Endothelial cell of umbilical vein (primary cell): ENCODE measurements around the gene DTL. TPM values are rescaled to one million over a fixed set of nuclear protein-coding genes. Genes with fewer than 3 reads are reported as not detected.

Experiments
- BruUV-seq: library from RNA; stranded (reverse); fragments of 400-500 nt; replicated peaks from 2 replicates; lab custom pipeline; 2021; lab: Mats Ljungman, UMichigan
- CTCF ChIA-PET: fragments of 300-600, 350-600 bp; sonication (Branson Sonifier 250); formaldehyde crosslinking; loops from one replicate; lab custom pipeline; 2021; ENCODE audit warnings: antibody characterized with exemption, inconsistent platforms; lab: Charles Lee
- POLR2A ChIA-PET: fragments of 300-600, 350-600 bp; sonication (Branson Sonifier 250); formaldehyde crosslinking; loops from one replicate; lab custom pipeline; 2021; ENCODE audit warnings: antibody characterized with exemption, inconsistent platforms; lab: Charles Lee
- DNase-seq: peaks from one replicate; pipeline ENCODE4 v3.0.0-alpha.2; 2011; ENCODE audit warnings: low read depth, low spot score
- FAIRE-seq: peaks from 2 replicates; lab custom pipeline; 2011; peaks lifted over from hg19 to GRCh38; lab: Jason Lieb, UNC
- H2AFZ ChIP-seq: 2 replicates; pipeline ENCODE4 v1.6.0; 2012; ENCODE audit warnings: low read depth, low read length, control low read depth, inconsistent platforms
- H3K27ac ChIP-seq: 2 replicates; pipeline ENCODE4 v1.5.1; 2011; ENCODE audit warnings: low read depth, mild to moderate bottlenecking, control low read depth, low read length, moderate library complexity; ENCODE audit not compliant: insufficient read depth
- H3K27me3 ChIP-seq, 2 experiments: 2 replicates each; pipeline versions ENCODE4 v1.6.0 to v1.6.1; 2011; ENCODE audit warnings: low read length in 2 of 2, mixed read lengths in 1 of 2; ENCODE audit not compliant: control insufficient read depth in 2 of 2, insufficient read depth in 2 of 2
- H3K36me3 ChIP-seq, 2 experiments: 2 replicates in 1 of 2; 3 replicates in 1 of 2; pipeline ENCODE4 v1.5.1; 2011; ENCODE audit warnings: low read length in 2 of 2, mild to moderate bottlenecking in 1 of 2, moderate library complexity in 1 of 2; ENCODE audit not compliant: control insufficient read depth in 2 of 2, insufficient read depth in 2 of 2; ENCODE audit errors: extremely low read depth in 1 of 2
- H3K4me1 ChIP-seq: 3 replicates; pipeline ENCODE4 v1.5.1; 2011; ENCODE audit warnings: mild to moderate bottlenecking, low read length; ENCODE audit not compliant: control insufficient read depth, insufficient read depth; ENCODE audit errors: extremely low read depth
- H3K4me2 ChIP-seq: 2 replicates; pipeline ENCODE4 v1.6.1; 2011; ENCODE audit warnings: low read length, control low read depth, mixed read lengths; ENCODE audit not compliant: insufficient read depth
- H3K4me3 ChIP-seq, 3 experiments: fragments of 200-600 bp in 1 of 3; sonication (generic), shearing (Covaris generic) in 1 of 3; replicated peaks in 1 of 3; 2 replicates each; pipeline ENCODE4 v1.5.1; 2011 to 2016; ENCODE audit warnings: control low read depth in 3 of 3, low read length in 3 of 3, mild to moderate bottlenecking in 2 of 3, inconsistent platforms in 1 of 3, low read depth in 1 of 3, moderate library complexity in 1 of 3; ENCODE audit not compliant: insufficient read depth in 1 of 3
- H3K79me2 ChIP-seq: 2 replicates; pipeline ENCODE4 v1.6.0; 2012; ENCODE audit warnings: low read length, inconsistent platforms; ENCODE audit not compliant: control insufficient read depth, insufficient read depth
- H3K9ac ChIP-seq: replicated peaks from 2 replicates; pipeline ENCODE3; 2011; ENCODE audit warnings: low read length, control low read depth; ENCODE audit not compliant: insufficient read depth; ENCODE audit errors: extremely low read depth
- H3K9me1 ChIP-seq: replicated peaks from 3 replicates; pipeline ENCODE4 v1.6.0; 2011; ENCODE audit warnings: mild to moderate bottlenecking, low read length; ENCODE audit not compliant: control insufficient read depth, insufficient read depth; ENCODE audit errors: extremely low read depth
- H3K9me3 ChIP-seq: replicated peaks from 2 replicates; pipeline ENCODE4 v1.5.1; 2012; ENCODE audit warnings: low read length, inconsistent platforms; ENCODE audit not compliant: control insufficient read depth, insufficient read depth
- H4K20me1 ChIP-seq: replicated peaks from 2 replicates; pipeline ENCODE3; 2011; ENCODE audit warnings: mild to moderate bottlenecking, low read length; ENCODE audit not compliant: control insufficient read depth, insufficient read depth; ENCODE audit errors: extremely low read depth
- CTCF ChIP-seq, 2 donors: IDR thresholded peaks; 1 replicate in 1 of 2; 2 replicates in 1 of 2; pipeline ENCODE4 v1.5.1; 2011; ENCODE audit warnings: low read length in 2 of 2, mild to moderate bottlenecking in 2 of 2, moderate library complexity in 2 of 2, control low read depth in 1 of 2, inconsistent platforms in 1 of 2, low read depth in 1 of 2; ENCODE audit not compliant: insufficient read depth in 1 of 2; ENCODE audit errors: extremely low read depth in 1 of 2
- EZH2 ChIP-seq: IDR thresholded peaks from 2 replicates; pipeline ENCODE4 v1.6.1; 2012; ENCODE audit warnings: borderline replicate concordance, low read depth, mild to moderate bottlenecking, moderate library complexity, low read length, inconsistent platforms; ENCODE audit not compliant: severe bottlenecking
- FOS ChIP-seq: IDR thresholded peaks from 2 replicates; pipeline ENCODE4 v1.6.1; 2011; ENCODE audit warnings: mild to moderate bottlenecking, low read length, moderate library complexity, borderline replicate concordance; ENCODE audit not compliant: insufficient read depth
- GATA2 ChIP-seq: IDR thresholded peaks from 2 replicates; pipeline ENCODE4 v1.7.0; 2011; ENCODE audit warnings: low read depth, mild to moderate bottlenecking, moderate library complexity, mixed read lengths, low read length; ENCODE audit not compliant: insufficient read length, insufficient read depth
- JUN ChIP-seq: IDR thresholded peaks from 2 replicates; pipeline ENCODE4 v1.6.1; 2011; ENCODE audit warnings: borderline replicate concordance, low read depth; ENCODE audit not compliant: insufficient read length, insufficient read depth
- MYC ChIP-seq: IDR thresholded peaks from one replicate; pipeline ENCODE4 v1.6.1; 2011; ENCODE audit warnings: mild to moderate bottlenecking, low read depth, low read length
- POLR2A ChIP-seq: IDR thresholded peaks from 2 replicates; pipeline ENCODE4 v1.6.1; 2012; ENCODE audit warnings: low read depth, mild to moderate bottlenecking, control low read depth, low read length
- POLR2AphosphoS5 ChIP-seq: IDR thresholded peaks from 2 replicates; pipeline ENCODE4 v1.6.1; 2012; ENCODE audit warnings: low read depth, mild to moderate bottlenecking, control low read depth, low read length, moderate library complexity; ENCODE audit not compliant: insufficient read depth
- dilution Hi-C: fragments of 300-500 bp; cut with MboI; formaldehyde crosslinking; loops from one replicate; pipeline ENCODE4 v1.15.0; 2019; ENCODE audit warnings: low sequenced_read_pairs; ENCODE audit not compliant: extremely low pct_ligation_motif_present
- intact Hi-C: fragments of 100-400 bp; cut with micrococcal nuclease; formaldehyde crosslinking; loops from one replicate; pipeline ENCODE4 v1.10.0; 2022
- polyA plus RNA-seq, 4 experiments: library from polyadenylated mRNA; depleted of rRNA in 3 of 4; stranded (reverse) in 3 of 4; unstranded in 1 of 4; fragments of >200 nt; gene quantifications; 2 replicates each; pipeline versions ENCODE4 v1.2.1 to v1.2.3, GENCODE V29; 2011 to 2012; ENCODE audit warnings: missing spikeins in 1 of 4
- total RNA-seq: library from RNA; stranded (reverse); gene quantifications from 2 replicates; pipeline ENCODE4 v1.2.3, GENCODE V29; 2021
- TF ChIP-seq, protein P1 (sequence below): IDR thresholded peaks from 2 replicates; pipeline ENCODE4 v1.6.1; 2011; ENCODE audit not compliant: insufficient read depth, insufficient read length

Gene DTL
- total and polyA plus RNA-seq, 2 donors (not counting 3 experiments of a cell fraction or from before 2014, with no cell fraction given), result 11.2 to 26.5 TPM

GRCh38 chr1:212034516-212035122 lies 929 bp upstream of the DTL start:
- ChIA-PET CTCF (interaction anchor here (0.7 to 4.7 kb wide), 54 partner anchors 9 to 601 kb away, joined by 3 to 148 read pairs (median 5); partner anchors contain the start of genes NEK2 and PPP2R5A), POLR2A (interaction anchor here (1.2 to 1.5 kb wide), 4 partner anchors 36 to 574 kb away, joined by 3 to 4 read pairs (median 3); partner anchors contain the start of gene ATF3)
- Histone ChIP-seq H3K27ac (peak overlapping the region; percentile 9), H3K4me1 (peaks cover 33% of the 10 kb centered on the region), H3K27me3 (no peaks in the 10 kb centered on the region), H3K36me3 (no peaks in the 10 kb centered on the region), H2AFZ (peak overlapping the region; percentile 30), H3K4me2 (peak overlapping the region; percentile 85), H3K9ac (peak overlapping the region; percentile 89), H3K9me3 (no peaks in the 10 kb centered on the region), H3K79me2 (peaks cover 73% of the 10 kb centered on the region), H4K20me1 (no peaks in the 10 kb centered on the region), H3K4me3 (peak overlapping the region; percentile 52 to 89 (median 70)), H3K9me1 (no peaks in the 10 kb centered on the region)
- FAIRE-seq (no peak), DNase-seq (no peak)
- TF ChIP-seq POLR2AphosphoS5, result no peak
- TF ChIP-seq FOS, result no peak
- TF ChIP-seq POLR2A, result peak; percentile 4
- no peak for TF ChIP-seq EZH2
- dilution Hi-C loops (no loop called here), intact Hi-C loops (loop anchor here (1.0 to 2.0 kb wide), 14 partner anchors 22 to 574 kb away; partner anchors contain the start of genes ATF3, LPGAT1, NENF and PPP2R5A)
- TSS peak; percentile 56 for BruUV-seq

DNA sequence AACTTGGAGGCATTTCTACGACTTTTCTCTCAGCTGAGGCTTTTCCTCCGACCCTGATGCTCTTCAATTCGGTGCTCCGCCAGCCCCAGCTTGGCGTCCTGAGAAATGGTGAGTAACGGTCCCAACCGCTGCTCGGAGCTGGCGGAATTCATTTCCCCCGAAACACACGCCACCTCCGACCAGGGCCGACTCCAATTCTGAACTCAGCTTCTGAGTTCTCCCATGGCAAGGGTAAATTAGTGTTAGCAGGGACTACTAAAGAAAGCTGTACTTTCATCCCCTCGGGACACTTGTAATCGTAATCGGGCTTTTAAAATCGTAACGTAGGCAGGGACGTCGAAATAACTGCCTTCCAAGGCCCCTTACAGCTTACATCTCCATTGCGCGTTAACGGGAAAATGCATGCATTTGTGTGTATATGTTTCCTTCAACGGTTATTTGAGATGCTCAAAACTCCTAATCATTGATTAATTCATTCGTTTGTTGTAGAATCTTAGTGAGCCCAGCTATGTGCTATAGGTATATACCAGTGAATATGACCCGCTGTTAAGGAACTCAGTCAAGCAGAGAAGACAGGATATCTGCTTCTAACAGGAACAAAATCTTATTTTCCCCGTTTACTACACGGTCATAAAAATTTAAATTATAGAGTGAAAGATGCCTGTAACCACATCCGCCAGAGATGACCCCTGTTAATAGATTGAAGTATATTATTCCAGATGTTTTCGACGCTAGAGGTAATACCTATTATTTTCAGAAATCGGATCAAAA lies 472 bp downstream of the DTL start:
- Histone ChIP-seq H3K79me2 (peaks cover 74% of the 10 kb centered on the region), H2AFZ (peak overlapping the region; percentile 42), H3K9me1 (no peaks in the 10 kb centered on the region), H3K9ac (peak overlapping the region; percentile 89), H3K27ac (peak overlapping the region; percentile 65), H3K4me3 (peak overlapping the region; percentile 62 to 94 (median 78)), H3K9me3 (no peaks in the 10 kb centered on the region), H3K36me3 (no peaks in the 10 kb centered on the region), H3K4me2 (peak overlapping the region; percentile 97), H3K27me3 (no peaks in the 10 kb centered on the region), H4K20me1 (no peaks in the 10 kb centered on the region), H3K4me1 (peaks cover 37% of the 10 kb centered on the region)
- TF ChIP-seq EZH2, result no peak
- TF ChIP-seq POLR2A, result no peak
- no peak for TF ChIP-seq GATA2
- TF ChIP-seq CTCF (IDR thresholded peaks at IDR 0.05; ENCODE audit: extremely low read depth in 1 of 2, insufficient read depth in 1 of 2, low read depth in 1 of 2, low read length in 2 of 2), result no peak
- no peak for TF ChIP-seq MYC
- TF ChIP-seq JUN, result no peak
- no peak for TF ChIP-seq POLR2AphosphoS5
- TF ChIP-seq FOS, result no peak
- TF ChIP-seq, protein P1, sequence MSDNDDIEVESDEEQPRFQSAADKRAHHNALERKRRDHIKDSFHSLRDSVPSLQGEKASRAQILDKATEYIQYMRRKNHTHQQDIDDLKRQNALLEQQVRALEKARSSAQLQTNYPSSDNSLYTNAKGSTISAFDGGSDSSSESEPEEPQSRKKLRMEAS, result no peak
- CTCF ChIA-PET, result interaction anchor here (0.8 to 4.7 kb wide), 51 partner anchors 9 to 599 kb away, joined by 3 to 148 read pairs (median 5); partner anchors contain the start of genes NEK2 and PPP2R5A
- dilution Hi-C loops (no loop called here), intact Hi-C loops (loop anchor here (1.0 to 2.0 kb wide), 14 partner anchors 24 to 572 kb away; partner anchors contain the start of genes ATF3, LPGAT1, NENF and PPP2R5A)
- FAIRE-seq (no peak), DNase-seq (peak; percentile 9)
- POLR2A ChIA-PET, result interaction anchor here (1.2 to 1.5 kb wide), 4 partner anchors 35 to 573 kb away, joined by 3 to 4 read pairs (median 3); partner anchors contain the start of gene ATF3
- BruUV-seq, result TSS peak; percentile 59
